MCF 10A (cell line): ENCODE measurements around the gene BDKRB2. TPM values are rescaled to one million over a fixed set of nuclear protein-coding genes. Genes with fewer than 3 reads are reported as not detected.

Experiments
- BruUV-seq: library from RNA; stranded (reverse); fragments of 400-500 nt; replicated peaks from 2 replicates; lab custom pipeline; 2021; lab: Mats Ljungman, UMichigan
- CTCF ChIA-PET: fragments of 300-600 bp; sonication (Branson Sonifier 250); formaldehyde crosslinking; extraction: SDS; loops from one replicate; lab custom pipeline; 2021; ENCODE audit warnings: antibody characterized with exemption, inconsistent platforms; lab: Yijun Ruan, JAX
- POLR2A ChIA-PET: fragments of 300-600, 350-650 bp; sonication (Branson Sonifier 250); formaldehyde crosslinking; extraction: SDS; loops from one replicate; lab custom pipeline; 2020; ENCODE audit warnings: antibody characterized with exemption, inconsistent platforms; lab: Yijun Ruan, JAX
- DNase-seq: peaks from one replicate; pipeline ENCODE4 v3.0.0-alpha.2; 2018; ENCODE audit not compliant: unreplicated experiment
- H3K27ac Mint-ChIP-seq: one replicate; pipeline ENCODE4 v1.8.0; 2022; ENCODE audit warnings: mild to moderate bottlenecking, low read depth, mixed read lengths; ENCODE audit not compliant: unreplicated experiment
- H3K27me3 Mint-ChIP-seq: one replicate; pipeline ENCODE4 v1.8.0; 2022; ENCODE audit warnings: mixed read lengths; ENCODE audit not compliant: insufficient read depth, unreplicated experiment
- H3K36me3 Mint-ChIP-seq: one replicate; pipeline ENCODE4 v1.8.0; 2022; ENCODE audit warnings: mild to moderate bottlenecking, moderate library complexity, mixed read lengths; ENCODE audit not compliant: insufficient read depth, unreplicated experiment
- H3K4me1 Mint-ChIP-seq: one replicate; pipeline ENCODE4 v1.8.0; 2022; ENCODE audit warnings: mixed read lengths; ENCODE audit not compliant: insufficient read depth, unreplicated experiment
- H3K4me3 Mint-ChIP-seq: one replicate; pipeline ENCODE4 v1.8.0; 2022; ENCODE audit warnings: mild to moderate bottlenecking, moderate library complexity, mixed read lengths; ENCODE audit not compliant: unreplicated experiment
- H3K9me3 Mint-ChIP-seq: one replicate; pipeline ENCODE4 v1.8.0; 2022; ENCODE audit warnings: mixed read lengths; ENCODE audit not compliant: unreplicated experiment
- CTCF ChIP-seq: fragments of 200-600 bp; IDR thresholded peaks from one replicate; pipeline ENCODE4 v1.8.0; 2022; ENCODE audit warnings: antibody characterized with exemption, mild to moderate bottlenecking; ENCODE audit not compliant: unreplicated experiment
- intact Hi-C: fragments of 100-400 bp; cut with micrococcal nuclease; formaldehyde crosslinking; loops from 2 replicates; pipeline ENCODE4 v1.14.1; 2022
- total RNA-seq: library from RNA; stranded (reverse); gene quantifications from 2 replicates; pipeline ENCODE4 v1.2.3, GENCODE V29; 2022

The BDKRB2 gene
- total RNA-seq, 1 experiment from 2014 or later: 2.8 TPM

DNA sequence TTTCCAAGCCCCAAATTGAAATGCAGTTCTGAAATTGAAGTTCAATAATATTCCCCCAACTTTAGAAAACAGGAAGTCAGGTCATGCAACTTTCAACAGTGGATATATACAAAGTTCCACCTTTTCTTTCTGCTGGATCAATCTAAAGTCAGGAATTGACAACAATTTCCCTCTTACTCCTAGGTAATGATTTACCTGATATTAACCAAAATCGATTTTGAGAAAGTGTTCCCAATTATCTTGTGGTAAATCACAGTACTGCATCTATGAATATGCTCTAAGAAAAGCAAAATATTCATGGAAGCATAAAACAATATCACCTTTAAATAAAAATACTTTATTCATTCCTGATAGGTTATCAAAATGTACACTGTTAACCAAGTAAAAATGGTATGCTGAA, 79.8 kb downstream of the BDKRB2 start:
- ChIA-PET CTCF (interaction anchor here (0.6 to 2.4 kb wide), 2 partner anchors 9 to 228 kb away, joined by 3 to 16 read pairs; no protein-coding TSS in a partner anchor), POLR2A (no interaction called here)
- H3K27me3 Mint-ChIP-seq: no peaks in the 10 kb centered on the region
- peaks cover 52% of the 10 kb centered on the region for H3K36me3 Mint-ChIP-seq
- H3K9me3 Mint-ChIP-seq: no peaks in the 10 kb centered on the region
- no TSS peak for BruUV-seq
- no peak overlapping the region for H3K4me3 Mint-ChIP-seq
- H3K4me1 Mint-ChIP-seq: peaks cover 6% of the 10 kb centered on the region
- intact Hi-C loops: no loop called here
- TF ChIP-seq CTCF: no peak
- DNase-seq: no peak
- no peak overlapping the region for H3K27ac Mint-ChIP-seq

GRCh38 chr14:96285667-96286066, 81.0 kb downstream of the BDKRB2 start:
- Mint-ChIP-seq H3K4me3 (no peak overlapping the region), H3K27me3 (no peaks in the 10 kb centered on the region), H3K9me3 (no peaks in the 10 kb centered on the region), H3K4me1 (peaks cover 6% of the 10 kb centered on the region), H3K36me3 (peaks cover 54% of the 10 kb centered on the region), H3K27ac (no peak overlapping the region)
- intact Hi-C loops: no loop called here
- no TSS peak for BruUV-seq
- no peak for TF ChIP-seq CTCF
- ChIA-PET POLR2A (no interaction called here), CTCF (interaction anchor here (1.2 to 2.4 kb wide), 3 partner anchors 10 to 12 kb away, joined by 3 to 16 read pairs (median 4); no protein-coding TSS in a partner anchor)
- no peak for DNase-seq

- Mint-ChIP-seq H3K4me3 (no peak overlapping the region), H3K27ac (peak overlapping the region; percentile 12), H3K36me3 (peaks cover 56% of the 10 kb centered on the region), H3K27me3 (no peaks in the 10 kb centered on the region), H3K9me3 (no peaks in the 10 kb centered on the region), H3K4me1 (peaks cover 6% of the 10 kb centered on the region)
- POLR2A ChIA-PET: interaction anchor here (0.5 kb wide), 1 partner anchor 257 kb away, joined by 3 read pairs; no protein-coding TSS in a partner anchor
- CTCF ChIA-PET: interaction anchor here (0.7 to 2.4 kb wide), 4 partner anchors 10 to 230 kb away, joined by 4 to 16 read pairs (median 5); no protein-coding TSS in a partner anchor
- no TSS peak for BruUV-seq
- no peak for DNase-seq
- intact Hi-C loops: no loop called here
- no peak for TF ChIP-seq CTCF
These were observed 81.6 kb downstream of the BDKRB2 start for GRCh38 chr14:96286251-96286650.

DNA sequence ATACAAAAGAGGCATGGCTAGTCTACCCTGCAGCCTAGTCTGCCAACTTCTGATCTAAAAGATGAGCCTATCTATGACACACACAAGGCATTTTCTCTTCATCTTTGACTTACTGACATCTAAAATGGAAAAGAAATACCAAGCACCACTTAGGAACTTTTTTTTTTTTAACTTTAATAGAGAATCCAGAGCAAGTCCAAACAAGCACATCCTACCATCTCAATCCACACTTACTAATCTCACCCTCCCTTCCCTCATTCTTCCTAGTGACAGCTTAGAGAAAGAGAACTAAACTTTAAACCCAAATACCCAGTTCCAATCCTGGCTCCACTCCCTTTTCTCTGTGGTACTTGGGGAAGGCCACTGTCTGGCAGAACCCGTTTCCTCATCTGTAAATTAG, 83.2 kb downstream of the BDKRB2 start:
- H3K27me3 Mint-ChIP-seq: no peaks in the 10 kb centered on the region
- no peaks in the 10 kb centered on the region for H3K9me3 Mint-ChIP-seq
- POLR2A ChIA-PET: interaction anchor here (0.6 kb wide), 1 partner anchor 12 kb away, joined by 4 read pairs; no protein-coding TSS in a partner anchor
- intact Hi-C loops: no loop called here
- peaks cover 6% of the 10 kb centered on the region for H3K4me1 Mint-ChIP-seq
- DNase-seq: no peak
- peak overlapping the region; percentile 1 for H3K27ac Mint-ChIP-seq
- TF ChIP-seq CTCF: no peak
- BruUV-seq: no TSS peak
- H3K36me3 Mint-ChIP-seq: peaks cover 66% of the 10 kb centered on the region
- CTCF ChIA-PET: interaction anchor here (0.6 to 1.1 kb wide), 4 partner anchors 10 to 726 kb away, joined by 3 to 4 read pairs (median 3); no protein-coding TSS in a partner anchor
- no peak overlapping the region for H3K4me3 Mint-ChIP-seq

Other genes starting within 250 kb of the BDKRB2 start
- not detected in 2 replicates for gene C14orf132, start 165.5 kb upstream of the BDKRB2 start, total RNA-seq
- 0.32 and 0.51 TPM in 2 replicates for gene BDKRB1, start 51.4 kb downstream of the BDKRB2 start, total RNA-seq
- gene ATG2B, start 158.5 kb downstream of the BDKRB2 start, total RNA-seq: 20.5 and 22.2 TPM in 2 replicates
- gene GSKIP, start 158.7 kb downstream of the BDKRB2 start, total RNA-seq: 19.8 and 22.5 TPM in 2 replicates
- 0.21 and 0.52 TPM in 2 replicates for gene AK7, start 187.3 kb downstream of the BDKRB2 start, total RNA-seq